HEK293 (cell line): ENCODE data around the gene PTPRK.

Source experiments
- ATF2 ChIP-seq: fragments of 450-650 bp; formaldehyde crosslinking; IDR thresholded peaks from 2 replicates; pipeline ENCODE4 v1.5.1; 2016; ENCODE audit warnings: missing biosample characterization, missing genetic modification characterization, low read depth
- CTCF ChIP-seq: fragments of 450-650 bp; formaldehyde crosslinking; IDR thresholded peaks from 2 replicates; pipeline ENCODE4 v1.5.1; 2016; ENCODE audit warnings: missing biosample characterization, missing genetic modification characterization
- GFI1B ChIP-seq: fragments of 450-650 bp; formaldehyde crosslinking; IDR thresholded peaks from 2 replicates; pipeline ENCODE4 v1.5.1; 2016; ENCODE audit warnings: missing biosample characterization, missing genetic modification characterization
- HOXA7 ChIP-seq: sonication (generic); formaldehyde crosslinking; IDR thresholded peaks from 2 replicates; pipeline ENCODE4 v1.8.1; 2022; ENCODE audit warnings: missing genetic modification reagents, borderline replicate concordance
- KLF9 ChIP-seq: fragments of 450-650 bp; formaldehyde crosslinking; IDR thresholded peaks from 2 replicates; pipeline ENCODE4 v1.5.1; 2016; ENCODE audit warnings: missing biosample characterization, missing genetic modification characterization, low read depth
- SALL2 ChIP-seq: fragments of 450-650 bp; formaldehyde crosslinking; IDR thresholded peaks from 2 replicates; pipeline ENCODE4 v1.5.0; 2017; ENCODE audit warnings: missing biosample characterization, mild to moderate bottlenecking, missing genetic modification characterization, borderline replicate concordance
- ZBTB21 ChIP-seq: fragments of 450-650 bp; formaldehyde crosslinking; IDR thresholded peaks from 2 replicates; pipeline ENCODE4 v1.5.1; 2017; ENCODE audit warnings: missing biosample characterization, missing genetic modification characterization
- ZIC2 ChIP-seq: fragments of 450-650 bp; formaldehyde crosslinking; IDR thresholded peaks from 2 replicates; pipeline ENCODE4 v1.5.1; 2016; ENCODE audit warnings: missing biosample characterization, missing genetic modification characterization
- ZNF133 ChIP-seq: fragments of 450-650 bp; formaldehyde crosslinking; IDR thresholded peaks from 2 replicates; pipeline ENCODE4 v1.5.1; 2016; ENCODE audit warnings: missing biosample characterization, missing genetic modification characterization
- ZNF221 ChIP-seq: fragments of 450-650 bp; formaldehyde crosslinking; IDR thresholded peaks from 2 replicates; pipeline ENCODE4 v1.5.1; 2017; ENCODE audit warnings: missing biosample characterization, missing genetic modification characterization, borderline replicate concordance
- ZNF24 ChIP-seq: fragments of 450-650 bp; formaldehyde crosslinking; IDR thresholded peaks from 2 replicates; pipeline ENCODE4 v1.5.1; 2016; ENCODE audit warnings: missing biosample characterization, missing genetic modification characterization
- ZNF426 ChIP-seq: fragments of 450-650 bp; formaldehyde crosslinking; IDR thresholded peaks from 2 replicates; pipeline ENCODE4 v1.5.1; 2017; ENCODE audit warnings: missing biosample characterization, missing genetic modification characterization, mild to moderate bottlenecking, inconsistent platforms, moderate library complexity
- ZNF580 ChIP-seq: fragments of 450-650 bp; formaldehyde crosslinking; IDR thresholded peaks from 2 replicates; pipeline ENCODE4 v1.5.1; 2016; ENCODE audit warnings: missing biosample characterization, missing genetic modification characterization

GRCh38 chr6:128379577-128379976 is 140.8 kb downstream of the PTPRK start:
- TF ChIP-seq ATF2 (tag by site-specific recombination): no peak
- TF ChIP-seq ZIC2 (tag by site-specific recombination): no peak
- TF ChIP-seq HOXA7 (CRISPR knock-in tag): no peak
- no peak for TF ChIP-seq ZNF24 (tag by site-specific recombination)
- no peak for TF ChIP-seq ZNF133
- TF ChIP-seq CTCF (tag by site-specific recombination): no peak
- no peak for TF ChIP-seq GFI1B (tag by site-specific recombination)
- no peak for TF ChIP-seq KLF9 (tag by site-specific recombination)
- TF ChIP-seq ZNF426: no peak
- no peak for TF ChIP-seq ZNF580 (tag by site-specific recombination)
- TF ChIP-seq ZNF221 (tag by site-specific recombination): no peak
- TF ChIP-seq SALL2 (tag by site-specific recombination): no peak
- no peak for TF ChIP-seq ZBTB21 (tag by site-specific recombination)
